DMS153 (cell line): Measurements from ENCODE around the gene TSPYL4.
"Not testable (repeated sequence)": the region's sequence is repeated elsewhere in the genome, so short reads cannot be mapped to it uniquely, and the experiment has no call there.

Source experiments
- DNase-seq: peaks from one replicate; lab custom pipeline; 2025; lab: John Stamatoyannopoulos, UW

The TSPYL4 gene

DNA sequence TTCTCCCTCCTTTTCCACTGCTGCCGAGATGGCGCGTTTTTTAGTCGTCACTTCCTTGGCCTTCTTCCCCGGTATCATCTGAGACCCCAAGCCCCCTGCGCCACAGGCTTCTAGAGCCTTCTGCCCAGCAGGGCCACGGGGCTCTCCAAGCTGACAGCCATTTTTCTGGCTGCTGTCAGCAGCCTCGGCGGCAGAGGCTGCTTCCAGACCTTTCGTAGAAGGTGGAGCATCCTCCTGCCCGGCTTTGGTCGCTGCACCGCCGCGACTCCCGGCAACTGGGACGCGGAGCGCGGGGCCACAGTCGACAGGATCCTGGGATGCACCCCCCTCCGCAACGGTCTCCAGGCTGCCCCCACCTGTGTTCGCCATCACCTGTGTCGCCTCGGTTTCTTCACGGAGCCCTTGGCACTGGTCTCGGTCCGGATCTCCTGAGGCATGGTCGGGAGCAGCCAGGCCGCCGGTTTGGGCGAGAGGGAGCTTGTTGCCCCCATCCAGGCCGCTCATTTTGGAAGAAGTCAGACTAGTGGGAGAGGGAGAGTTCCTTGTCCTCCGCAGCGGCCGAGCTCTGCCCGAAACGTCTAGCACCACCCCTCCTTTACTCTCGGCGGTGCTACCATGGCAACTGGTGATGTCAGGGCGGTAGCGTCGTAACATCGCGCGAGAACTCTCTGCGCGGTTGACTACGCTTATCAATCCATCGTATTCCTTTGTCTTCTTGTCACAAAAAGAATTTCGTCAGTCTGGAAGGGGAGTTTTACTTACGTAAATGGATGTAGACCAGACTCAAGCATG, at the start of gene TSPYL4:
TSS of gene TSPYL4 (minus strand) at position 571 of the 792 bp plus-strand sequence. CDS start at position 504, 67 bp downstream.
- peak; percentile 93 for DNase-seq

DNA sequence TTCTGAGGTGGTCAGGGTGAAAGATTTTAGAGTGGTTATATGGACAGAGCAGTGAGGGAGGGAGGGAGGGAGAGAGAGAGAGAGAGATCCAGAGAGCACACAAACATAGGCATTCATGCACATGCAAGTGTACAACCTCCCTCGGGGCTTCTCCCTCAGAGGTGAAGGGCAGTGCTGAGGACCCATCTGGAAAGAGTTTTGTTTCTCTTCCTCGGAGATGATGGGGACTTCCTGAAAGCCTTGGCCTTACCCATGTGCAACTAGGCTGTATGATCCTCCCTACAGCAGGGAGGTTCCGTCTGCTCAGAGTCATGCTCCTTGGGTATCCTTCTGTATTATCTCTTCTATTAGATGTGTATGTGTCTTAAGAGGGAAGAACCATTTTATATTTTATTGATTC, 47.2 kb upstream of the TSPYL4 start:
- DNase-seq: no peak

DNA sequence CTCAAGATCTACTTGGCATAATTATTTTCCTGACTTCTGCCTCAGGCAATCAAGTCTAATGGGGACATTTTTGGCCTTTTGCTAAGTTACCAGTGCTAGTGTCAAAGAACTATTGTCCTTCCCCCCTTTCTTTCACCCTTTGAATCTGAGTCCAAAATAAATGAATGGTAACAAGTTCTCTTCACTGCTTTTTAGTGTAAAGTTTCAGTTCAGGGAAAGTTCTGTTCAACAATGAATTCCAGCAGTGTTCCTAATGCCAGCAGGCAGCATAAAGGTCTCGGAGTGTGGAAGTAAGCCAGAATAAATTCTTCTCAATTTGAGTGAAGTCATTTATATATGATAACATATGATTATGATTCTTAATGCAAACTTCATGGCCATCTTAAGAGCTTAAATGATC, 46.7 kb upstream of the TSPYL4 start:
- no peak for DNase-seq

DNA sequence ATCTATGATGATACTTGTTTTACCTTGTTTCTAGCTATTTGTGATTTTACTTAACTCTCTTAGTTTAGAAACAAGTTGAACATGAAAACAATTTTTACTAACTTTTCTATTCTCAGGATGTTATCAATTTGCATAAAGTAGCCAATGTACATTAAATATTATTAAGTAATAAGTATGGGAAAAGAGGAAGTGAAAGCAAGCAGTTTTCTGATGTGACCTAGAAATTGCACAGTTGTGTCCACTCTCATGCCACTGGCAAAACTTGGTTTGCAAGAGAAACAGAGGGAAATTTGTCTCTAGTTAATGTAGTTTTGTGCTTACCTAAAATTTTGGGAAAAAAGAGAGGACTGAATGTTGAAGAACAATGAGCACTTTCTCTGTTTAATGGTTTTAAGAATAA, 45.1 kb upstream of the TSPYL4 start:
- no peak for DNase-seq

DNA sequence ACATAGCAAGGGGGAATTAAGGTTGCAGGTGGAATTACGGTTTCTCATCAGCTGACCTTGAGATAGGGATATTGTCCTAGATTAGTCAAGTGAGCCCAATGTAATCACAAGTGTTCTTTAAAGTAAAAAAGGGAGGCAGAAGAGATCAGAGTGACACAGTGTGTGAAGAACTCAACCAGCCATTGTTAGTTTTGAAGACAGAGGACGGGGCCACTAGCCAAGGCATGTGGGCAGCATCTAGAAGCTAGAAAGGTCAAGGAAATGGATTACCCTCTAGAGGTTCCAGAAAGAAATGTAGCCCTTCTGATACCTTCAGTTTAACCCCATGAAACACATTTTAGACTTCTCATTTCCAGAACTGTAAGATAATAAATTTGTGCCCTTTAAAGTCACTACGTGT, 44.4 kb upstream of the TSPYL4 start:
- no peak for DNase-seq

DNA sequence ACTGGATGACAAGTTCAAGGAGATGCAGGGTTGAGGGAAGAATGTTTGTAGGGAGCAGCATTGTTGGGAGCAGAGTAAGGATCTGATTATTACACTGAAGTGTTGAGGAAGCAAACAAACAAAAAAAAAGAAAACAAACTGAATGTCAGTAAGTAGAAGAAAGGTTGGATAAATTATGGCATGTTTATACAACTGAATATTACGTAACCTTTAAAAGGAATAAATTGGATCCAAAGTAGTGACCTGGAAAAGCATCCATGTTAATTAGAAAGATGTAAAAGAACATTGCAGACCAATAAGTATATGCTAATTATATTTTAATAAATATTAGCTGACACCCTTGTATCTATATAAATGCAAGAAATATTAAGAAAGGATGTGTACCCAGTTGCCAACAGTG, 38.7 kb upstream of the TSPYL4 start:
- DNase-seq: no peak

DNA sequence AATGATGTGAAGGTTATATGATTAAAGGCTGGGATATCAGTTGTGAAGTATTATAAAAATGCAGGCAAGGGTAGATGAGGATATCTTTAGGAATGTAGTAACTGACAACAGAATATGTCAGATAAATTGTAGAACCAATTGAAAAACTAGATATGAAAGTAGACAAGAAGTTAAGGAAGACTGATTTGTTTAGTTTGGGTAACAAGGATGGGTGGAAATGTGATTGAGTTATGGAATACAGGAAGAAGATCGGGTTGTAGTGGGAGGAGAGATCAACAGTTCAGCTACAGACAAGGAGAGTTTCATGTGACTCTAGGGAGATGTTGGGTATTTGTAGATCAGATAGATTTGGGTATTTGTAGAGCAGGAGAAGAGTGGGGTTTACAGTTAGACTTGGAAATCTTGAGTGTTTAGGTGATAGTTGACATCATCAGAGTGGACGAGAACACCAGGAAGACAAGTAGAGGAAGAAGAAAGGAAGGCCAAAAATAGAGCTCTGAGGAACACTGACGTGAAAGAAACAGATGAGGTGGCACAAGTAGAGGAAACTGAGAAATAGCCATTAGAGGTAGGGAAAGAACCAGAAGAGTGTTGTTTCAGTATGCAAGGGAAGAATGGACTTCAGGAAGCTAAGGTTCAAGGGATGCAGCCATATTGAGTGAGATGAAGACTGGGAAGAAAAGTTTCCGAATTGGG, 38.0 kb upstream of the TSPYL4 start:
- no peak for DNase-seq

DNA sequence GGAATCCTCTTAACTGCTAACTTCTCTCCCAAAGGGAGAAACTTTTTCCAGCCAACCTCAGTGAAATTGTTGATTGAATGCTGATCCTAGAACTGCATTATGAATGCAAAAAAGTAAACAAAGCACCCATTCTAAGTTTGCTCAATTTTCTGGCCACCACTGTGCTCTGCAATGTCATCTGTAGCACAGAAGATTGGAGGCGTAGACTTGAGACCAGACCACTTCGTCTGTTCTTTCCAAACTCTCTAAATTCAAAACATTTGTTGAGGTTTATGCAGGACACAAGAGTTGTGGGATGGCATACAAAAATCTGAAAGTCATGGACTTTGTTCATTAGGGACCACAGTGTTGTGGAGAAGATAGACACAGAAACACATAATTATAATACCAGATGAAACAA, 36.9 kb upstream of the TSPYL4 start:
- DNase-seq: no peak

DNA sequence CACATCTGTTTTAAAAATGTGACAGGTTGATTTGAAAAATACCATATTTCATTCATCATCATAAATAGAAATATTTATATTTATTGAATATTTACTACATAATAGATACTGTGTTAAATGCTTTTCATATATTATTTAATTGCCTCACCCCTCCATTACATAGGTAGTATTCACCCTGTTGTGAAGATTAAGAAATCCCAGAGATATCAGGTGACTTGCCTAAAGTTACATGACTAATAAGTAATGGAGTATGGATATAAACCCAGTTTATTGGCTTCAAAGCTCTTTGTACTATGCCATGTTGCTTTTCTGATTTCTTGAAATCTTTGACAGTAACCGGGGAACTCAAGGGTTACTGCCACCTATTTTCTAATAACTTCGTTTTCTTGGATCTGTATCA, 36.0 kb upstream of the TSPYL4 start:
- no peak for DNase-seq

DNA sequence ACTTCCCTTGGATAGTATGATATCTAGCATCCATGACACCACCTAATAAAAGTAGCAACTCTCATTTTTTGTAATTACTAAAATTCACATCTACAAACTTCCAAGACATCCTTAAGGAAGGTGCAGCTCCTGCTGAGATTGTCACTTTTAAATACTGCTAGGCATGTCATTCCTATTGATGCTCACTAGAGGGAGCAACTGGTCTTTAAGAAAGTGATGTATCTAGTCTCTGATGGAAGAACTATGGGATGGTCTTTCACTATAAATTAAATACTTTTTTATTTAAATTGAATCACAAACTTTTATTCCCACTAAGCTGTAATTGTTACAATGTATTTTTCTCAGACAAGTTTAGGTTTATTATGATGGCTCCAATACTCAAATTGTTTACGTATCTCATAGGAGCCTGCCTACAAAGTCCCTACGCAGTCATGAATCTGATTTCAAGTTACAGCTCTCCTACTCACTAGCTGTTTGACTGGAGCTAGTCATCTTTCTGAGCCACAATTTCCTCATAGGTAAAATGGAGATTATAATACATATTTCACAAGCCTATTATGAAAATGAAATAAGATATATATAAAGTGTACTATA, 33.9 kb upstream of the TSPYL4 start:
- DNase-seq: peak; percentile 13

DNA sequence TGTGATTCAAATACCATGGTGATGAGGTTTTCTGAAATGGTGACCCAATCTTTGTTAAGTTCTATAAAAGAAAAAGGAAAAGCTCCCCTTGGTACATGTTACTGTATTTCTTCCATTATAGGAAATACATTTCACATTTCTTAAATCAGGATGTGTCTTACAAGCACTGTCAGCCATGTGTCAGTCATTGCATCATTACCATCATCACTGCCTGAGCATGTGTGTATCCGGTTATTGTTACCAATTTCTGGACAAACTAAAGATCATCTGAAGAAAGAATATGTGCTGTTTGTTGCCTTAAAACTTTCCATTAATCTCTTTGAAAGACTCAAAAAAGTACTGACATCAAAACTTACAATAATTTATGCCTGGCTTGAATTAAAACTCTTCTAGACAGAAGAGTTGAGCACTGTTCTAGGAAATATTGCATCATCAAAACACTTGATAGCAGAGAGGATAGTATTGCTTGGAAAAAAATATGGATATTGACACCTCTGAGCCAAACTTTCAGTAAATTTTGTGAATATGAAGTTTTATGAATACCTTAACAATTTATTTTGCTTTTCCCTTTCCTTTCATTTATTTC, 33.0 kb upstream of the TSPYL4 start:
- no peak for DNase-seq

DNA sequence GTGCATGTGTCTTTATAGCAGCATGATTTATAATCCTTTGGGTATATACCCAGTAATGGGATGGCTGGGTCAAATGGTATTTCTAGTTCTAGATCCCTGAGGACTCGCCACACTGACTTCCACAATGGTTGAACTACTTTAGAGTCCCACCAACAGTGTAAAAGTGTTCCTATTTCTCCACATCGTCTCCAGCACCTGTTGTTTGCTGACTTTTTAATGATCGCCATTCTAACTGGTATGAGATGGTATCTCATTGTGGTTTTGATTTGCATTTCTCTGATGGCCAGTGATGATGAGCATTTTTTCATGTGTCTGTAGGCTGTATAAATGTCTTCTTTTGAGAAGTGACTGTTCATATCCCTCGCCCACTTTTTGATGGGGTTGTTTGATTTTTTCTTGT, 31.1 kb upstream of the TSPYL4 start:
- not testable (repeated sequence) for DNase-seq

DNA sequence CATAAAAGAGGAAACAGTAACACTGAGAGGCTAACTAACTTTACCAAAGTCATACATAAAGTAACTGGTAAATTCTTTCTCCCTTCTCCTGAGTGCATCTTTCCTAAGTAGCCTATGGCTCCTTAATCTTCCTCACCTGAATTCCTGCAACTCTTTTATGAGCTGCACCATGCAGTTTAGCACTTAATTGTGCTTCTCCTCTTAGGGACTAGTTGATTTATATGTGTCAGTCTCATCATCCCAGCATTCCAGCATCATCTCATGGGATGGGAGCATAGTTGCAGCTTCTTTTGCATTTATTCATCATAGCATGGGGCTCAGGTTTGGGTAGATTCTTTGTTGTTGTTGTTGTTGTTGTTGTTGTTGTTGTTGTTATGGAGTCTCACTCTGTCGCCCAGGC, 29.3 kb upstream of the TSPYL4 start:
- DNase-seq: no peak

DNA sequence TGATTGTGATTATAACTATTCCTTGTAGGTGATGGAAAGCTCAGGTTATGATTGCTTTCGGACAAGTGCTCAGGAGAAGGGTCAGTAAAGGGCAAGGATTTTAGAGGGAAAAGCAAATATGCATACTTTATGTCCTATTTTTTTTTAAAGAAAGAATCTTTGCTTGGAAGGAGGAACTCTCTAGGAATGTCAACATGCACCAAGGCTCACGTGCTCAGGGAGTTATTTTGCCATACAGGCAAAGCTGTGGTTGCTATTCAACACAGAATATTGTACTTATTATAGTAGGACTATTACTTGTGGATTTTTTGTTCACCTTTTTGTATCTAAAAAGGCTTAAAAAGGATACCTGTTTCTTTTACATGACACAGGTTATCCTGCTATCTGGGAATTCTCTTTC, 28.8 kb upstream of the TSPYL4 start:
- no peak for DNase-seq

DNA sequence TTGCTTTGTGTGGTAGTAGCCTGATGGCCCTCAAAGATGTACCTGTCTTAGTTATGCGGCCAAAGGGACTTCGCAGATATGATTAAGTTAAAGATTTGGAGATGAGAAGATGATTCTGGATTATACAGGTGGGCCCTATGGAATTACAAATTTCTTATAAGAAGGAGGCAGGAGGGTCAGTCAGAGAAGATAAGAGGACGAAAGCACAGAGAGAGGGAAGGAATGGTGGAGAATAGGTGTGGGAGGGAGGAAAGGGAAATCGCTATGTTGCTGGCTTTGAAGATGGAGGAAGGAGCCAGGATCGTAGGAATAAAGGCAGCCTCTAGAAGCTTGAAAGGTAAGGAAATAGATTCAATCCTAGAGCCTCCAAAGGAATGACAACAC, 27.1 kb upstream of the TSPYL4 start:
- no peak for DNase-seq

DNA sequence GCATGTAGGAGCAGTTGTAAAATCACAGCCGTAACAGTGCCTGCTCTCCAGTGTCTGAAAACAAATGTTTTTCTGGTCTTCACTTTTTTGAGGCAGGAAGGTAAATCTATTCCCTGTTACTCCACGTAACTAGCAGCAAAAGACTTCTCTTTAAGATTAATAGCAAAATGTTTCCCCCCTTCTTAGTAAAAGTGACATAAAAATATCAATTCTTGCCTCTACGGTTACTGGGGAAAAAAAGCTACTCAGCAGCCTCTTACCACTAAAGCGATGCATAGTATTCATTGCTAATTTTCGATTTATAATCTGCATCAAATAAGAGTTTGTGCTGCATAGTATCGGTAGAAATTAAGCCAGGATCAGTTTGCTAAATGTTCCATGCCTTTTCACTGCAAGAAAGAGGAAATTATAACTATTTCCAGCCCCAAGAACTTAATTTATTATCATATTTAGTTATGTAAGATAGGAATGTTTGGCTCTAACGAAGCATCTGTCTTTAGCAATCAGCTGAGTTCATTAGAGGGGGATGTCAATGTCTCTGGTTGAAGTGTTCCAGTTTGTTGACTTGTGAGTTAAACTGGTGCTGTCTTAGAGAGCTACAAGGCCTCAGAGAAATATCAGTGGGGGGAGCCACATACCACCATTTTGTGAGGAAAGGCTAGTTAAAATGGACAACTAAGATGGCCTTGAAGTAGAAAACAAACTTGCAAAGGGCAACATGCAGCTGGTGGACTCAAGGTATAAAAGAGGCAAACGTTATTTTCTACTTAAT, 26.5 kb upstream of the TSPYL4 start:
- DNase-seq: no peak

DNA sequence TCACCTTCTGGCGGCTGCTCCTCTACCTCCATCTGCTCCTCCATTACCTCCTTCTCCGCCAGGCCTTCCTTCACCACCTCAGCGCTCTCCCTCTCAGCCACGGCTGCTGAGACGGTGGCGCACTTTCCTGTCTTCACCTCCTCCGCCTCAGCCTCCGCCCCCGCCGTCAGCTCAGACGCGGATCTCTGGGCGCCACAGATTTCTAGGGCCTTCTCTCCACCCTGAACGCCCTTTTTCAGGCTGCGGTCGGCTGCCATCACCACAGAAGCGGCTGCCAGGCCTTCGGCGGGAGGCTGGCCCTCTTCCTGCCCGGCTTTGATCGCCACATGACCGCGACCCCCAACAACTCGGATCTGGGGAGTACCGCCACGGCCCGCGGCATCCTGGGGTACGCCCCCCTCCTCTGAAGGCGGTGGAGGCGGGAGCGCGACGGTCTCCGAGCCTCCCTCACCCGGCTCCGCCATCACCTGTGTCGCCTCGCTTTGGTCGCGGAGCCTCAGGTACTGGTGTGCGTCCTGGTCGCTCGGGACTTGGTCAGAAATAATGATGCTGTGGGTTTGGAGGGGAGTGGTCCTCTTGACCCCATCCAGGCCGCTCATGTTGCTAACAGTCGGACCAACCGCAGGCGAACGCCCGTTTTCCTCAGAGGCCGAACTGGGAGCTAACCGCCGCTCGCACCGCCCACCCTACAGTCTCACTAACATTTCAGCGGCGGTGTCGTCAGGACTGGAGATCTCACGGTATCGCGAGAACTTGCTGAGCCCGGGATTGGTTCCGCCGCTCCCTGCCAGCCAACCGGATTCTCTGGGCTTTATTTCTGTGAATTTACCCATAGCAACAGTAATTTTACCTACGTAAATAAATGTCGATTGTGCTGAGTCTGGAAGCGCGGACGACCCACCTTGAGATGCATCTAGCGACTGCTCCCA, 25.6 kb upstream of the TSPYL4 start, which contains the start of gene TSPYL1:
TSS of gene TSPYL1 (minus strand) at position 699 of the 929 bp plus-strand sequence. CDS start at position 599, 100 bp downstream.
- peak; percentile 94 for DNase-seq

DNA sequence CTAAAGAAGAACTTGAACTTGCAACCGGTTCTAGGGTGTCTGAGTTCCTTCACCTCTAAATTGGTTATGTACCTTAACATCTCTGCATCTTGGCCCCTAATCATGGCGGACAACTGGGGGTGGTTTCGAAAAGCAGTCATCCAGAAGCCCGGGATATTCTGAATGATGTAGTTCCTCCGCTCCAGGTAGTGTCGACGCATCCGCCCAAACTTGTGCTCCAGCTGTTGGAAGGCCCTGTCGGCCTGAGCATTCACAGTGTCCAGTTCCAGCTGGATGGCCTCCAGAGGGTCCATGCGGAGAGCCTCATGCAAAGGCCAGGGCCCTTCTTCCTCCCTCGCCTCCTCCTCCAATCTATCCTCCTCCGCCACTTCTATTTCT, 25.0 kb upstream of the TSPYL4 start:
- no peak for DNase-seq

DNA sequence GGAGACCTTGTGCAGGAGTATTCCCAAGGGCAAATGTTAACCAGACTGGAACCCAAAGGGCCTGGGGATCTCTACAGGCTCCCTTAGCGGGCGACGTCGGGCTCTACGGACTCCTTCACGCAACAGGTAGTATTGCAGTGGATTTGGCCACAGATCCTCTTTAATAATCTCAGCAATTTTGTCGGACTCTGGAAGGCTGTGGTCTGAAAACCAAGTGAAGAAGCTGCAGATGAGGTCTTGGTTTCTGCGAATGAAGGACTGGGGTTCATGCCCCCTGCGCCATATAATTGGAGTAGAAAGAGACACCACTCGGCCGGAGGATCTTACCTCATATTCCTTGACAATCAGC, 24.6 kb upstream of the TSPYL4 start:
- DNase-seq: no peak

DNA sequence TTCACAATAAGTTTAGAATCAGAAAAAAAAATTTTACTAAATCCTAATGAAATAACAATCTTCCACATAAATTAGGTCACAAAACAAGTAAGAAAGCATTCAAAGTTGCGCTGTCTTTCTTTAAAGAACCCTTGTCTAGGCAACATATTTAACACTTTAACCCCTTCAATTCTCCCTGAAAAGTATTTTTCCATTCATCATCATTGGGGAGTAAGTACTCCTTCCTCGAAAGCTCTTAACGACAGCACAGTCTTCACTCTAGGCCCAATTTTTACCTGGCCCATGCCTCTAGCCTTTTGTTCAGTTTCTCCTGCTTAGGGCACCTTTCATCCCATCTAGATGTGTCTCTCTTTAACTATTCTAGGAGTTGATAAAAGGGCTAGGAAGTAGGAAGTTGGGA, 23.2 kb upstream of the TSPYL4 start:
- no peak for DNase-seq

DNA sequence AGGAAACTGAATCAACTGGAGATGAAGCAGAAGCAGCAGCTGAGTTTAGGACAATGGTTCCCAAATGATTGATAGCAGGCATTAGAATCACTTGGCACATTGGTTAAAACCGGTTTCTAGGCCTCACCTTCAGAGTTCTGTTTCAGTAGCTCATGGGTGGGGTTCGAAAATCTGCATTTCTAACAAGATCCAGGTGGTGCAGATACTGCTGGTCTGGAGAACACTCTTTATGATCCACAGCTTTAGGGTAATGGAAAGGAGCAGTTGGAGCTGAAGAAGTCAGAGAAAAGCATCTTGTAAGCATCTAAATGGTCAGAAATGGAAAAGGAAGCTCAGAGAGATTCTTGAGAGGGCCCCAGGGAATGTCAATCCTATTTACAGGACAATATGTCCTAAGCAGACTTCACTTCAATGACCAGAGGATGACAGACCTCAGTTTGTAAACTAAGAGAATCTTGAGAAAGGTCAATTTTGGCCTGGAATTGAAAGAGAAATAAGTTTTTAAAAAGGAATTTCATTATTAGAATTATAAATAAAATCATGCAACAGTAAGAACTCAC, 17.4 kb upstream of the TSPYL4 start:
- no peak for DNase-seq
